Mucosa of descending colon (tissue), 3 donors: Measurements from ENCODE around the gene CDHR4. TPM values are rescaled to one million over a fixed set of nuclear protein-coding genes. Genes with fewer than 3 reads are reported as not detected.

ENCODE experiments used
- ATAC-seq: fragments of 200-7000 bp; cut with Tn5 transposase; one replicate; pipeline ENCODE4 v1.9.1; 2020; ENCODE audit warnings: mild to moderate bottlenecking, moderate library complexity
- DNase-seq, 3 donors: peaks; one replicate each; pipeline ENCODE4 v3.0.0-alpha.2; 2020
- H3K36me3 ChIP-seq: fragments of 200-600 bp; one replicate; pipeline ENCODE4 v1.8.0; 2021; ENCODE audit warnings: low read depth, mild to moderate bottlenecking
- H3K4me1 ChIP-seq: fragments of 200-600 bp; one replicate; pipeline ENCODE4 v1.8.0; 2021; ENCODE audit warnings: low read depth, mild to moderate bottlenecking
- H3K4me3 ChIP-seq: fragments of 200-600 bp; one replicate; pipeline ENCODE4 v1.8.0; 2021; ENCODE audit warnings: mild to moderate bottlenecking
- H3K9me3 ChIP-seq: fragments of 200-600 bp; one replicate; pipeline ENCODE4 v1.8.0; 2021; ENCODE audit warnings: mild to moderate bottlenecking
- intact Hi-C, 2 donors: fragments of 100-400 bp; cut with DNase I in 1 of 2; cut with micrococcal nuclease in 1 of 2; formaldehyde crosslinking; loops; one replicate each; pipeline versions ENCODE4 v1.11.0 to v1.11.1; 2022; cut with DNase I, micrococcal nuclease
- total RNA-seq, 3 donors: library from RNA; stranded (reverse); fragmentation: NEBNext Ultra II Directional in 2 of 3; extraction: Animal tissue kit (Norgen Biotek cat#: 25700) in 2 of 3; gene quantifications; one replicate each; pipeline versions ENCODE4 v1.2.1 to v1.2.4, GENCODE V29; 2021 to 2023
- TF ChIP-seq, protein P1 (sequence below): fragments of 200-600 bp; IDR thresholded peaks from one replicate; pipeline ENCODE4 v1.8.0; 2022; ENCODE audit warnings: antibody characterized with exemption, mild to moderate bottlenecking
- donor health status: DM: no; HTN: no; CAD: no; lungs with moderate emphysema.
- donor health status: DM: no; HTN: no; CAD: no.
- donor health status: DM: no; HTN: yes; CAD: no.

The CDHR4 gene
- total RNA-seq, 3 donors from 2014 or later = 0.38 TPM; not detected in 2

DNA sequence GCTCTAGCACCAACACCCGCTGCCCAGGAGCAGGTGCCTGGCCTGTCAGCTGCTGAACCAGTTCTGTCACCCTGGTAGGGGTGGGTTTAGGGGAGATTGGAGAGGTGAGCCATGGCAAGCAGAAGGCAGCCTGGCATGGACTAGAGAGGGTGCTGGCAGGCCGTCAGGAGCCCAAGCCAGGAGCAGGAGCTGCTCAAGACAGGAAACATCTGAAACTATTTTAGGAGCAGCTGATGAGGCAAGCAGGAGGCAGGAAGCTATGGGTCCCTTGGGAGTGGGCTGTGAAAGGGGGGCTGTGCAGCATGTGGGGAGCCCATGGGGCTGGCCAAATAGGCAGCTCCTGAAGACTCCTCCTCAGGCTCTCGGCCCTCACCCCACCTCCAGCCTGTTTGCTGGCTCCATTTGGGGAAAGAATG is 5.7 kb upstream of the CDHR4 start:
- Histone ChIP-seq H3K36me3 (no peaks in the 10 kb centered on the region), H3K9me3 (no peaks in the 10 kb centered on the region), H3K4me1 (peaks cover 16% of the 10 kb centered on the region), H3K4me3 (no peak overlapping the region)
- DNase-seq (peak in 2 of 3 donors; percentile 42 to 76), ATAC-seq (no peak)
- TF ChIP-seq, protein P1, sequence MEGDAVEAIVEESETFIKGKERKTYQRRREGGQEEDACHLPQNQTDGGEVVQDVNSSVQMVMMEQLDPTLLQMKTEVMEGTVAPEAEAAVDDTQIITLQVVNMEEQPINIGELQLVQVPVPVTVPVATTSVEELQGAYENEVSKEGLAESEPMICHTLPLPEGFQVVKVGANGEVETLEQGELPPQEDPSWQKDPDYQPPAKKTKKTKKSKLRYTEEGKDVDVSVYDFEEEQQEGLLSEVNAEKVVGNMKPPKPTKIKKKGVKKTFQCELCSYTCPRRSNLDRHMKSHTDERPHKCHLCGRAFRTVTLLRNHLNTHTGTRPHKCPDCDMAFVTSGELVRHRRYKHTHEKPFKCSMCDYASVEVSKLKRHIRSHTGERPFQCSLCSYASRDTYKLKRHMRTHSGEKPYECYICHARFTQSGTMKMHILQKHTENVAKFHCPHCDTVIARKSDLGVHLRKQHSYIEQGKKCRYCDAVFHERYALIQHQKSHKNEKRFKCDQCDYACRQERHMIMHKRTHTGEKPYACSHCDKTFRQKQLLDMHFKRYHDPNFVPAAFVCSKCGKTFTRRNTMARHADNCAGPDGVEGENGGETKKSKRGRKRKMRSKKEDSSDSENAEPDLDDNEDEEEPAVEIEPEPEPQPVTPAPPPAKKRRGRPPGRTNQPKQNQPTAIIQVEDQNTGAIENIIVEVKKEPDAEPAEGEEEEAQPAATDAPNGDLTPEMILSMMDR = no peak
- intact Hi-C loops = no loop called here

DNA sequence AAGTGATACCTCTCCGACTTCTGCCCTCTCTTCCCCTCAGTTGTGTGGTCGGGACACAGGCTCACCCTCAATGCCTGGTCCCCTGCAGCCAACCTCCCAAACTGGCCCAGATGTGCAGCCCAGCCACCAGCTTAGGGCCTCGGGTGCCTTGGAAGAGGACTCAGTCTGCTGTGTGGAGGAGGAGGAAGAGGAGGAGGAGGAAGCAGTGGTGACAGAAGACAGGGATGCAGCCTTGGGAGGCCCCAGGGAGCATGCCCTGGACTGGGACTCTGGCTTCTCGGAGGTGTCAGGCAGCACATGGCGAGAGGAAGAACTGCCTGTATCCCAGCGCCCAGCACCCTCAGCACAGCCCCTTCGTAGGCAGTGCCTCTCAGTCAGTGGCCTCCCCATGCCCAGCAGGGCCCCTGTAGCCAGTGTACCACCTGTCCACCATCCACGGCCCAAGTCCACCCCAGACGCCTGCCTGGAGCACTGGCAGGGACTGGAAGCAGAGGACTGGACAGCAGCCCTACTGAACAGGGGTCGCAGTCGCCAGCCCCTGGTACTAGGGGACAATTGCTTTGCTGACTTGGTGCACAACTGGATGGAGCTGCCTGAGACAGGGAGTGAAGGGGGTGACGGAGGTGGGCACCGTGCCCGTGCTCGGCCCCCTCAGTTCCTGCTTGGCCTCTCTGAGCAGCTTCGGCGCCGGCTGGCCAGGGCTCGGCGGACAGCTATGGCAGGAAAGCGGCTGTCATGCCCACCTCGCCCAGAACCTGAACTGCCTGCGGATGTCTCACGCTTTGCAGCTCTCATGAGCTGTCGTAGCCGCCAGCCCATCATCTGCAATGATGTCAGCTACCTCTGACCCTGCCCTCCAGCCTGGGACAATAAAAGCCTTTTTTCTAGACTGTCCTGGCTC is 4.7 kb upstream of the CDHR4 start:
- DNase-seq (peak in 1 of 3 donors; percentile 64), ATAC-seq (no peak)
- no peaks in the 10 kb centered on the region for H3K9me3 ChIP-seq
- H3K36me3 ChIP-seq = no peaks in the 10 kb centered on the region
- H3K4me1 ChIP-seq = peaks cover 16% of the 10 kb centered on the region
- H3K4me3 ChIP-seq = no peak overlapping the region
- intact Hi-C loops = loop anchor here (5.0 kb wide), 2 partner anchors 33 to 38 kb away; no protein-coding TSS in a partner anchor
- TF ChIP-seq, protein P1 = no peak

DNA sequence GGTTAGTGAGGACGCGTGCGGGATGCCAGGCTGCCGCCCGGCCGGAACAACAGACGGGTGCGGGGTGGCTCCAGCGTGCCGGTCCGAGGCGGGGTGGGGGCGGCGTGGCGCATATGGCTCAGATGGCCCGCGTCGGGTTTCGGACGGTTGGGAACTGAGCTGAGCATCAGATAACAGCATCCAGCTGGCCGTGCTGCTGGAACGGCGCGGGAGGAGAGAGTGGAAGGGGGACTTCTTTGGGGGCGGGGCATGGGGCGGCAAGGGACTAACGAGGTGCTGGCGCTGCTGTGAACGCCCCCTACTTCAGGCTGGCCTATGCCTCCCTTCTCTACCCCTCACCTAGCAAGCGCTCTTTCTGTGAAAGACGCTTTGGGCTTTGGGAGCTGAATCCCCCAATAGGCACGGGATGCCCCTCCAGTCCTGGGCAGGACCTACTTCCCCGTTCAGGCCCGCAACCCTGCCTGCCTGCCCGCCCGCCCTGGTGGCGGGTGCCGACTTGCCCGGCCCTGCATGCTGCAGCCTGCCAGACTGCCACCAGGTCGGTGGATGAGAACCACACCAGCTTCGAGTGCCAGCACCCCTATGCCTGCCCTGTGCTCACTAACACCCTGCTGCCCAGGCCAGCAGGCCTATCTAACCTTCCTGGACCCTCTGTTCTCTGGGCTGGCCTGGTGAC is 3.9 kb upstream of the CDHR4 start:
- TF ChIP-seq, protein P1 = no peak
- ATAC-seq = peak; percentile 5
- no peaks in the 10 kb centered on the region for H3K9me3 ChIP-seq
- intact Hi-C loops = loop anchor here (5.0 kb wide), 2 partner anchors 34 to 39 kb away; no protein-coding TSS in a partner anchor
- H3K36me3 ChIP-seq = no peaks in the 10 kb centered on the region
- peaks cover 16% of the 10 kb centered on the region for H3K4me1 ChIP-seq
- peak overlapping the region; percentile 51 for H3K4me3 ChIP-seq
- peak in 2 of 3 donors; percentile 50 to 80 for DNase-seq

DNA sequence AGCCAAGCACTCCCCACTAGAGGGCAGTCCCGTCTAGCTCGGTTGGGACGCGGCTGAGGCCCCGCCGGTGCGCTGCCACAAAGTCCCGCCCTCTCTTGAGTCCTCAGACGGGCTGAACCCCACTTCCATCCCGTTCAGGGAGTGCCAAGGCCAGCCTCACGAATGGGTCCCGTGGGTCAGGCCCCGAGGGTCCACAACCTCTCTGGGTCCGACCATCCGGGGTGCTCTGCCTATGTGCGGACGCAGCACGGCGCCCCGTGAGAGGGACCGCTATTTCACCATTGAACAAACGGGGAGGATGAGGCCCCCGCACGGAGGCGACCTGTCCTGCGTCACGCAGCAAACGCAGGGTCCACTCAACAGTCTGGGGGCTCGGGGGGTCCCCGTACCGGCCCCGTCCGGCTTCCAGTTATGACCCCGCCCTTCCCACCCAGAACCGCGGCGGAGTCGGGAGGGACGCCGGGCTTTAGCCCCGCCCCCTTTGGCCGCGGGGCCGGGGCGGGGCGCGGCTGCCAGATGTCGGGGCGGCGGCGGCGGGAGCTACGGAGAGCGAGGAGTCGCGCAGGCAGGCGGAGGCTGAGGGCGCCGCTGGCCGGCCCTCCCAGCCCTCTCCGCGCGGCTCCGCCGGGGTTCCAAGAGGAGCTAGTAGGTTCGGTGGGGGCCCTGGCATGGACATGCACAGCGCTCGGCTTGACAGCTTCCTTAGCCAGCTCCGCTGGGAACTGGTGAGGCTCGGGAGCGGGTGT is 3.2 kb upstream of the CDHR4 start, which contains the start of gene INKA1:
INKA1 (plus strand) TSS at position 543 of the 746 bp plus-strand sequence; CDS start at position 675, 132 bp downstream.
- DNase-seq (peak; percentile 91 to 95 (median 94)), ATAC-seq (peak; percentile 91)
- Histone ChIP-seq H3K4me1 (peaks cover 16% of the 10 kb centered on the region), H3K9me3 (no peaks in the 10 kb centered on the region), H3K4me3 (peak within 1 kb of the TSS; percentile 51), H3K36me3 (no peaks in the 10 kb centered on the region)
- intact Hi-C loops = loop anchor here (5.0 kb wide), 2 partner anchors 34 to 39 kb away; no protein-coding TSS in a partner anchor
- TF ChIP-seq, protein P1 = peak; percentile 92

DNA sequence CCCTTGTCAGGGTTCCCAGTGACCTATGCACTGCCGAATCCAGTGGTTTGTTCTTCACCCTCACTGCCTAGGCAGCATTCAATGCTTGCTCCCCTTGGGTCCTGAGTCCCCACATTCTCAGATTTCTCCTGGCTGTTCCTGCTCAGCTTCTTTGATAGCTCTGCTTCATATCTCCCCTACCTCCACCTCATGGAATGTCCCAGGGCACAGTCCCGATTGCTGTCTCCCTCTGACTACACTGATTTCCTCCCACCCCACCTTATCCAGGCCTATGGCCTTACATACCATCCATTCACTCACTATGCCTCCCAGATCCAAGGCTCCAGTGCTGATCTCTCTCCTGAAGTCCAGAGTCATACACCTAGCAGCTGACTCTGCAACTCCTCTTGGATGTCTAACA is 1.5 kb upstream of the CDHR4 start:
- no peaks in the 10 kb centered on the region for H3K36me3 ChIP-seq
- no peak for DNase-seq
- no peak overlapping the region for H3K4me3 ChIP-seq
- H3K9me3 ChIP-seq = no peaks in the 10 kb centered on the region
- peaks cover 16% of the 10 kb centered on the region for H3K4me1 ChIP-seq
- no peak for ATAC-seq
- intact Hi-C loops = loop anchor here (5.0 kb wide), 2 partner anchors 36 to 41 kb away; no protein-coding TSS in a partner anchor
- TF ChIP-seq, protein P1 = no peak
